DOHH2 (cell line): Measurements from ENCODE around the gene DALRD3.

ENCODE experiments used
- EZH2phosphoT487 ChIP-seq: fragments of 200-600 bp; sonication (generic); IDR thresholded peaks from 2 replicates; pipeline ENCODE4 v1.6.1; 2017; ENCODE audit warnings: borderline replicate concordance, mild to moderate bottlenecking, antibody characterized with exemption, low read length, moderate library complexity, mixed read lengths
- TF ChIP-seq, protein P1 (sequence below): fragments of 200-600 bp; sonication (generic); IDR thresholded peaks from one replicate; pipeline ENCODE4 v1.5.1; 2014; ENCODE audit warnings: antibody characterized with exemption, mild to moderate bottlenecking, low read depth, low read length; ENCODE audit not compliant: poor library complexity, severe bottlenecking

DNA sequence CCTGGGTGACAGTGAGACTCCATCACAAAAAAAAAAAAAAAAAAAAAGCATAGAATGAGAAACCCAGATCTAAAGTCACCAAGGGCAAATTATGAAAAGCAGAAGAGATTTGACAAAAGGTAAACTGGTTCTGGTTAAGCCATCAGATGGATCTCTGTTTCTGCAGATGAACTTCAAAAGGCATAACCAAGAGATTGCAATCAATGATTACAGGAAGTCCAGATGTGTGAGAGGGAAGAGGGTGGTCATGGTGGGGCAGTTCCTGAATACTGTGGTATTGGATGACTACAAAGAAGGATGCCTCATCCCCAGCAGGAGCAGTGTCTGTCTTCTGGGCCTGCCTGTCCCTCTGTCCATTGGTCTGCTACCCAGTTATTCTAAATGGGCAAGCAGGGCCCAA is 24.5 kb downstream of the DALRD3 start:
- TF ChIP-seq, protein P1, sequence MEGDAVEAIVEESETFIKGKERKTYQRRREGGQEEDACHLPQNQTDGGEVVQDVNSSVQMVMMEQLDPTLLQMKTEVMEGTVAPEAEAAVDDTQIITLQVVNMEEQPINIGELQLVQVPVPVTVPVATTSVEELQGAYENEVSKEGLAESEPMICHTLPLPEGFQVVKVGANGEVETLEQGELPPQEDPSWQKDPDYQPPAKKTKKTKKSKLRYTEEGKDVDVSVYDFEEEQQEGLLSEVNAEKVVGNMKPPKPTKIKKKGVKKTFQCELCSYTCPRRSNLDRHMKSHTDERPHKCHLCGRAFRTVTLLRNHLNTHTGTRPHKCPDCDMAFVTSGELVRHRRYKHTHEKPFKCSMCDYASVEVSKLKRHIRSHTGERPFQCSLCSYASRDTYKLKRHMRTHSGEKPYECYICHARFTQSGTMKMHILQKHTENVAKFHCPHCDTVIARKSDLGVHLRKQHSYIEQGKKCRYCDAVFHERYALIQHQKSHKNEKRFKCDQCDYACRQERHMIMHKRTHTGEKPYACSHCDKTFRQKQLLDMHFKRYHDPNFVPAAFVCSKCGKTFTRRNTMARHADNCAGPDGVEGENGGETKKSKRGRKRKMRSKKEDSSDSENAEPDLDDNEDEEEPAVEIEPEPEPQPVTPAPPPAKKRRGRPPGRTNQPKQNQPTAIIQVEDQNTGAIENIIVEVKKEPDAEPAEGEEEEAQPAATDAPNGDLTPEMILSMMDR: no peak
- no peak for TF ChIP-seq EZH2phosphoT487
